Measurements from ENCODE around the gene SIL1. TPM values are rescaled to one million over a fixed set of nuclear protein-coding genes. Genes with fewer than 3 reads are reported as not detected.

Gene SIL1
- polyA plus RNA-seq, 1 experiment: 90.5 TPM

DNA sequence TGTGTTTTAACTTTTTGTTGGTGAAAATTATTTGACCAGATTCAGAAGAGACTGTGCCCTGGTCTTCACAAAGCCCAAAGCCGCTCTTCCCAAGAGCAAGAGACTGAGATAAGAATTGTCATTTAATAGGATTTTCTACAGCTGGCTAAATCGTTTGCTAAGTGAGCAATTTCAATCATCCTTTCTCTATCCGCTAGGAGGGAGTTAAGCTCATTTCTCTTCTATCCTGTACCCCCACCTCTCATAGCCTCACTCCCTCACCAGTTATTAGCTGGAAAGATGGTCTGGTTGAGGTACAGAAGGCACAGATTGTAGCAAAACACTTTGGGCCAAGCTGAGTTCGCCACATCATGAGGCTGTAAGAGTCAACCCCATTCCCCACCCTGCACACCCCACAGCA lies 43.0 kb upstream of the SIL1 start:
- no peak for TF ChIP-seq CTCF (IDR thresholded peaks at IDR 0.05; ENCODE audit: insufficient read depth, low read depth, low read length)
- ChIA-PET POLR2A (no interaction called here), CTCF (no interaction called here)
- DNase-seq (ENCODE audit: low read depth): no peak
- Histone ChIP-seq H3K4me3 (ENCODE audit: low read depth, low read length) (no peak overlapping the region), H3K27me3 (ENCODE audit: control insufficient read depth, insufficient read depth, low read length) (peaks cover 4% of the 10 kb centered on the region), H3K36me3 (ENCODE audit: control insufficient read depth, insufficient read depth, low read length) (no peaks in the 10 kb centered on the region)

DNA sequence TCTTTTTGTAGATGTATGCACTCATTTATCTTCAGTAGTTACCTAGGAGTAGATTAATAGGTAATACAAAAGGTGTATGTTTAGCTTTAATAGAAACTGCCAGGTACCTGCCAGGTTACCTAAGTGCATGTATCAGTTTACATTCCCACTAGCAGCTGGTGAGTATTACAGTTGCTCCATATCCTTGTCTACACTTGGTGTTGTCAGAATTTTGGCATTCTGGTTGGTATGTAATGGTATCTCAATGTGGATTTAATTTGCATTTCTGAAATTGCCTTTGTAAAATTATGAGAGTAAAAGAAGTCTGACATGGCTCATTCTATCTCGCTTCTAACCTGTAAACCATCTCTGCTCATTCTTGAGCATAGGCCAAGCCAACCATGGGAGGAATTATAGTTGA lies 38.3 kb upstream of the SIL1 start:
- H3K27me3 ChIP-seq (ENCODE audit: control insufficient read depth, insufficient read depth, low read length): peaks cover 1% of the 10 kb centered on the region; the same call in 1 of the 2 replicates
- ChIA-PET CTCF (no interaction called here), POLR2A (no interaction called here)

DNA sequence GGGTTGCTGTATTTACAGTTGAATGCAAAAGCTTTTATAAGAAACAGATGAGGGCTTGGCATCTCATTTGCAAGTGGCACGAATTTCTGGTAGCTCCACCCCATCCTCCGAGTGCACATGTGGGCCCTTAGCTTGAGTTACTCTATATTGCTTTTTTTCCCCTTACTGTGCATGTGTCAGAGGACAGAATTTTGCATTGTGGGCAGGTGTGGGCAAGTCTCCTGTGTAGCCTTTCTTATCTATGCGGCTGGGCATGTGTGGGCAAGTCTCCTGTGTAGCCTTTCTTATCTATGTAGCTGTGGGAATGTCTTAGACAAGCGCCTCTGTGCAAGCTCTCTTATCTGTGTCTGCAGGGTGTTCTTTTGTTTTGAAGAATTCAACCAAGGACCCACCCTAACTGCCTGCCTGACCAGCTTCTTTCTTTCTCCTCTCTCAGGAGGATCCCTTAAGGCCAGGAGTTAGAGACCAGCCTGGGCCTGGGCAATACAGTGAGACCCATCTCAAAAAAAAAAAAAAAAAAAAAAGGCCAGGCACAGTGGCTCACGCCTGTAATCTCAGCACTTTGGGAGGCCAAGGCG lies 34.1 kb upstream of the SIL1 start:
- no peak for DNase-seq (ENCODE audit: low read depth)
- Histone ChIP-seq H3K36me3 (ENCODE audit: control insufficient read depth, insufficient read depth, low read length) (no peaks in the 10 kb centered on the region), H3K4me3 (ENCODE audit: low read depth, low read length) (no peak overlapping the region), H3K27me3 (ENCODE audit: control insufficient read depth, insufficient read depth, low read length) (no peaks in the 10 kb centered on the region)
- ChIA-PET CTCF (interaction anchor here (0.8 kb wide), 1 partner anchor 32 kb away, joined by 3 read pairs; no protein-coding TSS in a partner anchor), POLR2A (interaction anchor here (0.6 kb wide), 1 partner anchor 142 kb away, joined by 3 read pairs; no protein-coding TSS in a partner anchor)
- TF ChIP-seq CTCF (IDR thresholded peaks at IDR 0.05; ENCODE audit: insufficient read depth, low read depth, low read length): no peak

More for the DNA sequence above, 38.3 kb upstream of the SIL1 start:
- TF ChIP-seq CTCF (IDR thresholded peaks at IDR 0.05; ENCODE audit: insufficient read depth, low read depth, low read length): no peak
- no peak for DNase-seq (ENCODE audit: low read depth)
- Histone ChIP-seq H3K36me3 (ENCODE audit: control insufficient read depth, insufficient read depth, low read length) (no peaks in the 10 kb centered on the region), H3K4me3 (ENCODE audit: low read depth, low read length) (no peak overlapping the region)

- TF ChIP-seq CTCF (IDR thresholded peaks at IDR 0.05; ENCODE audit: insufficient read depth, low read depth, low read length): no peak
- DNase-seq (ENCODE audit: low read depth): no peak
- Histone ChIP-seq H3K36me3 (ENCODE audit: control insufficient read depth, insufficient read depth, low read length) (no peaks in the 10 kb centered on the region), H3K4me3 (ENCODE audit: low read depth, low read length) (no peak overlapping the region), H3K27me3 (ENCODE audit: control insufficient read depth, insufficient read depth, low read length) (no peaks in the 10 kb centered on the region)
- ChIA-PET POLR2A (no interaction called here), CTCF (interaction anchor here (0.7 kb wide), 1 partner anchor 416 kb away, joined by 3 read pairs; no protein-coding TSS in a partner anchor)
Measured at GRCh38 chr5:139228201-139228803, 30.1 kb upstream of the SIL1 start.

GRCh38 chr5:139226131-139226530 lies 28.0 kb upstream of the SIL1 start:
- ChIA-PET CTCF (interaction anchor here (1.4 kb wide), 1 partner anchor 8 kb away, joined by 3 read pairs; no protein-coding TSS in a partner anchor), POLR2A (no interaction called here)
- Histone ChIP-seq H3K4me3 (ENCODE audit: low read depth, low read length) (no peak overlapping the region), H3K27me3 (ENCODE audit: control insufficient read depth, insufficient read depth, low read length) (no peaks in the 10 kb centered on the region; the same call in 1 of the 2 replicates), H3K36me3 (ENCODE audit: control insufficient read depth, insufficient read depth, low read length) (no peaks in the 10 kb centered on the region)
- TF ChIP-seq CTCF (IDR thresholded peaks at IDR 0.05; ENCODE audit: insufficient read depth, low read depth, low read length): no peak
- no peak for DNase-seq (ENCODE audit: low read depth)

All from BJ (cell line).